H1 (cell line): Measurements from ENCODE around the gene USP8. TPM values are rescaled to one million over a fixed set of nuclear protein-coding genes. Genes with fewer than 3 reads are reported as not detected.

ENCODE experiments used
- CTCF ChIA-PET: fragments of 300-600 bp; sonication (Branson Sonifier 250); formaldehyde crosslinking; loops from one replicate; lab custom pipeline; 2021; ENCODE audit not compliant: partially characterized antibody; lab: Charles Lee
- POLR2A ChIA-PET: fragments of 300-600 bp; sonication (Branson Sonifier 250); formaldehyde crosslinking; loops from one replicate; lab custom pipeline; 2021; ENCODE audit warnings: inconsistent platforms; ENCODE audit not compliant: partially characterized antibody; lab: Charles Lee
- DNase-seq, 2 experiments: peaks; one replicate each; pipeline versions ENCODE4 v3.0.0 to v3.0.0-alpha.2; 2010 to 2022; ENCODE audit warnings: low spot score in 2 of 2, low read depth in 1 of 2, mixed read lengths in 1 of 2
- FAIRE-seq: peaks from 2 replicates; lab custom pipeline; 2011; peaks lifted over from hg19 to GRCh38; lab: Jason Lieb, UNC
- H2AFZ ChIP-seq: 2 replicates; pipeline ENCODE4 v1.8.1; 2012; ENCODE audit warnings: low read length, inconsistent platforms
- H2AK5ac ChIP-seq: 2 replicates; pipeline ENCODE4 v1.6.1; 2013; ENCODE audit warnings: low read depth, low read length
- H2BK120ac ChIP-seq: replicated peaks from 2 replicates; pipeline ENCODE3; 2013; ENCODE audit warnings: low read depth, low read length, inconsistent platforms
- H2BK12ac ChIP-seq: 2 replicates; pipeline ENCODE4 v1.6.1; 2013; ENCODE audit warnings: low read depth, low read length
- H2BK15ac ChIP-seq: 2 replicates; pipeline ENCODE4 v1.6.1; 2013; ENCODE audit warnings: low read length
- H2BK20ac ChIP-seq: 2 replicates; pipeline ENCODE4 v1.6.1; 2013; ENCODE audit warnings: low read length
- H2BK5ac ChIP-seq: 2 replicates; pipeline ENCODE4 v1.6.1; 2013; ENCODE audit warnings: low read depth, low read length
- H3K14ac ChIP-seq: 2 replicates; pipeline ENCODE4 v1.6.1; 2013; ENCODE audit warnings: inconsistent platforms; ENCODE audit not compliant: insufficient read length
- H3K18ac ChIP-seq: 2 replicates; pipeline ENCODE4 v1.6.1; 2013; ENCODE audit warnings: low read length; ENCODE audit errors: extremely low read depth
- H3K23ac ChIP-seq: 2 replicates; pipeline ENCODE4 v1.6.1; 2013; ENCODE audit warnings: inconsistent platforms; ENCODE audit not compliant: insufficient read length
- H3K23me2 ChIP-seq: 2 replicates; pipeline ENCODE4 v1.6.1; 2013; ENCODE audit warnings: low read depth, low read length
- H3K27ac ChIP-seq: 2 replicates; pipeline ENCODE4 v1.6.1; 2011; ENCODE audit warnings: low read depth, low read length, inconsistent platforms
- H3K27me3 ChIP-seq, 4 experiments: replicated peaks in 1 of 4; 1 replicate in 1 of 4; 2 replicates in 3 of 4; pipeline versions ENCODE4 v1.6.1 to v1.8.1; 2011 to 2013; ENCODE audit warnings: low read length in 3 of 4, mild to moderate bottlenecking in 3 of 4, inconsistent platforms in 2 of 4, mixed read lengths in 2 of 4, moderate library complexity in 1 of 4; ENCODE audit not compliant: control insufficient read depth in 3 of 4, insufficient read depth in 3 of 4; ENCODE audit errors: extremely low read depth in 1 of 4
- H3K36me3 ChIP-seq, 4 experiments: 2 replicates each; pipeline versions ENCODE4 v1.6.1 to v1.8.1; 2011 to 2013; ENCODE audit warnings: mild to moderate bottlenecking in 4 of 4, low read length in 3 of 4, moderate library complexity in 2 of 4, control low read depth in 1 of 4, inconsistent platforms in 1 of 4; ENCODE audit not compliant: insufficient read depth in 4 of 4, control insufficient read depth in 2 of 4
- H3K4ac ChIP-seq: replicated peaks from 2 replicates; pipeline ENCODE3; 2013; ENCODE audit warnings: low read length, low read depth, mixed read lengths, inconsistent platforms; ENCODE audit not compliant: insufficient read length
- H3K4me1 ChIP-seq, 4 experiments: replicated peaks in 1 of 4; 1 replicate in 1 of 4; 2 replicates in 3 of 4; pipeline versions ENCODE4 v1.6.1 to v1.8.1; 2011 to 2013; ENCODE audit warnings: low read length in 3 of 4, inconsistent platforms in 2 of 4, mixed read lengths in 1 of 4; ENCODE audit not compliant: insufficient read depth in 4 of 4, control insufficient read depth in 3 of 4
- H3K4me2 ChIP-seq, 2 experiments: 2 replicates each; pipeline versions ENCODE4 v1.6.1 to v1.8.1; 2011 to 2013; ENCODE audit warnings: low read depth in 2 of 2, low read length in 2 of 2, control low read depth in 1 of 2, inconsistent platforms in 1 of 2, mild to moderate bottlenecking in 1 of 2; ENCODE audit not compliant: insufficient read depth in 1 of 2
- H3K4me3 ChIP-seq, 4 experiments: fragments of 200-600, 300-600 bp in 1 of 4; sonication (generic), shearing (Covaris generic), sonication (Bioruptor Twin) in 1 of 4; 2 replicates each; pipeline versions ENCODE4 v1.5.1 to v1.8.1; 2011 to 2016; ENCODE audit warnings: low read length in 4 of 4, low read depth in 3 of 4, control low read depth in 2 of 4, inconsistent platforms in 2 of 4, mild to moderate bottlenecking in 2 of 4, mixed read lengths in 1 of 4, moderate library complexity in 1 of 4; ENCODE audit not compliant: insufficient read depth in 2 of 4; ENCODE audit errors: extremely low read depth in 1 of 4
- H3K56ac ChIP-seq: replicated peaks from 2 replicates; pipeline ENCODE3; 2013; ENCODE audit warnings: low read depth, mild to moderate bottlenecking, mixed read lengths, low read length, inconsistent platforms; ENCODE audit not compliant: insufficient read length
- H3K79me1 ChIP-seq: 2 replicates; pipeline ENCODE4 v1.6.1; 2013; ENCODE audit warnings: low read depth, low read length, control low read depth
- H3K79me2 ChIP-seq, 2 experiments: 2 replicates each; pipeline versions ENCODE4 v1.6.1 to v1.8.1; 2012 to 2013; ENCODE audit warnings: low read length in 2 of 2, mild to moderate bottlenecking in 2 of 2, inconsistent platforms in 1 of 2; ENCODE audit not compliant: insufficient read depth in 2 of 2, control insufficient read depth in 1 of 2
- H3K9ac ChIP-seq, 4 experiments: replicated peaks in 1 of 4; 1 replicate in 1 of 4; 2 replicates in 3 of 4; pipeline versions ENCODE4 v1.6.1 to v1.8.1; 2011 to 2013; ENCODE audit warnings: low read depth in 3 of 4, low read length in 3 of 4, control low read depth in 2 of 4, mild to moderate bottlenecking in 2 of 4, moderate library complexity in 2 of 4, inconsistent platforms in 1 of 4; ENCODE audit errors: extremely low read depth in 1 of 4
- H3K9me3 ChIP-seq, 2 experiments: 2 replicates each; pipeline versions ENCODE4 v1.6.1 to v1.8.1; 2012 to 2013; ENCODE audit warnings: mild to moderate bottlenecking in 2 of 2, moderate library complexity in 2 of 2, control low read depth in 1 of 2, inconsistent platforms in 1 of 2, low read depth in 1 of 2, low read length in 1 of 2, mixed read lengths in 1 of 2; ENCODE audit not compliant: insufficient read depth in 2 of 2
- H4K20me1 ChIP-seq, 2 experiments: replicated peaks in 1 of 2; 2 replicates each; pipeline versions ENCODE3 to v1.8.1; 2011 to 2013; ENCODE audit warnings: inconsistent platforms in 2 of 2, low read length in 2 of 2, mild to moderate bottlenecking in 1 of 2; ENCODE audit not compliant: insufficient read depth in 2 of 2, control insufficient read depth in 1 of 2
- H4K5ac ChIP-seq: 2 replicates; pipeline ENCODE4 v1.6.1; 2013; ENCODE audit warnings: low read length, low read depth, mixed read lengths, inconsistent platforms; ENCODE audit not compliant: insufficient read length
- H4K8ac ChIP-seq: 2 replicates; pipeline ENCODE4 v1.8.0; 2013; ENCODE audit warnings: mild to moderate bottlenecking, moderate library complexity, low read length, inconsistent platforms; ENCODE audit not compliant: insufficient read depth; ENCODE audit errors: extremely low read depth
- H4K91ac ChIP-seq: replicated peaks from 2 replicates; pipeline ENCODE3; 2013; ENCODE audit warnings: low read length, mixed read lengths, inconsistent platforms; ENCODE audit not compliant: insufficient read length
- EGR1 ChIP-seq: IDR thresholded peaks from 2 replicates; pipeline ENCODE4 v1.6.1; 2011; ENCODE audit warnings: low read depth, low read length, borderline replicate concordance
- FOSL1 ChIP-seq: IDR thresholded peaks from 2 replicates; pipeline ENCODE4 v1.6.1; 2011; ENCODE audit warnings: mild to moderate bottlenecking, low read depth, low read length, moderate library complexity; ENCODE audit not compliant: insufficient read depth
- HDAC2 ChIP-seq, 2 experiments: fragments of 300-600 bp in 1 of 2; sonication (generic) in 1 of 2; IDR thresholded peaks; 2 replicates each; pipeline ENCODE4 v1.6.1; 2011 to 2012; ENCODE audit warnings: low read depth in 2 of 2, low read length in 2 of 2, mild to moderate bottlenecking in 2 of 2, moderate library complexity in 2 of 2, borderline replicate concordance in 1 of 2, inconsistent platforms in 1 of 2
- HDAC6 ChIP-seq: IDR thresholded peaks from one replicate; pipeline ENCODE4 v1.7.1; 2012; ENCODE audit warnings: low read depth, mild to moderate bottlenecking, inconsistent platforms, low read length, moderate library complexity
- MAX ChIP-seq: IDR thresholded peaks from 2 replicates; pipeline ENCODE4 v1.6.1; 2012; ENCODE audit warnings: inconsistent platforms
- POU5F1 ChIP-seq: IDR thresholded peaks from 2 replicates; pipeline ENCODE4 v1.6.1; 2011; ENCODE audit warnings: low read depth, mild to moderate bottlenecking, low read length, moderate library complexity
- RXRA ChIP-seq: IDR thresholded peaks from 2 replicates; pipeline ENCODE4 v1.6.1; 2011; ENCODE audit warnings: low read depth, mild to moderate bottlenecking, low read length, moderate library complexity; ENCODE audit not compliant: insufficient read depth
- SIN3A ChIP-seq, 2 experiments: IDR thresholded peaks in 1 of 2; conservative IDR thresholded peaks in 1 of 2; 2 replicates each; pipeline ENCODE4 v1.6.1; 2011 to 2012; ENCODE audit warnings: low read length in 2 of 2, improper control_type of control experiment in 1 of 2, low read depth in 1 of 2, mild to moderate bottlenecking in 1 of 2
- SIX5 ChIP-seq: IDR thresholded peaks from 2 replicates; pipeline ENCODE4 v1.6.1; 2011; ENCODE audit warnings: mild to moderate bottlenecking, low read depth, low read length
- SP1 ChIP-seq: IDR thresholded peaks from 2 replicates; pipeline ENCODE4 v1.6.1; 2011; ENCODE audit warnings: low read depth, low read length
- USF2 ChIP-seq: IDR thresholded peaks from 2 replicates; pipeline ENCODE4 v1.6.1; 2011; ENCODE audit warnings: low read length, improper control_type of control experiment
- WGBS, 2 experiments: shearing (Covaris generic) in 1 of 2; methylation state at CpG; one replicate each; pipeline versions ENCODE4 v1.1.6 to v1.1.7; 2013 to 2015; ENCODE audit warnings: low lambda C conversion rate in 2 of 2, mixed read lengths in 2 of 2, inconsistent platforms in 1 of 2, low coverage in 1 of 2, missing lambda C conversion rate in 1 of 2; ENCODE audit not compliant: insufficient replicate concordance in 2 of 2, insufficient coverage in 1 of 2, insufficient read length in 1 of 2; ENCODE audit errors: extremely low coverage in 1 of 2, missing lambda C conversion rate in 1 of 2; 5-methylcytosine and 5-hydroxymethylcytosine counted together
- polyA plus RNA-seq, 7 experiments: library from polyadenylated mRNA; depleted of rRNA in 3 of 7; stranded (reverse) in 5 of 7; unstranded in 2 of 7; fragments of >200 nt in 5 of 7; fragments of 200-250 nt in 2 of 7; gene quantifications; 1 replicate in 5 of 7; 2 replicates in 1 of 7; 4 replicates in 1 of 7; pipeline versions ENCODE4 v1.2.1 to v1.2.3, GENCODE V29; 2011 to 2013; ENCODE audit warnings: missing spikeins in 2 of 7, mixed read lengths in 2 of 7
- total RNA-seq: library from RNA; stranded (reverse); fragmentation: NEBNext Ultra II Directional; extraction: Animal tissue kit (Norgen Biotek cat#: 25700); gene quantifications from 2 replicates; pipeline ENCODE4 v1.2.1, GENCODE V29; 2021

The USP8 gene
- total and polyA plus RNA-seq, 2 of the 8 experiments (the other 6 are each of a cell fraction or from before 2014, with no cell fraction given) = 19.9 to 66.2 TPM

- WGBS, 2 experiments = 58% methylated on average over 2 of the region's 2 CpGs; no CpG with 5 or more reads in 1 of the 2 experiments
- no peaks in the 10 kb centered on the region for H3K79me1 ChIP-seq
- no peak overlapping the region for H4K91ac ChIP-seq
- no peak overlapping the region for H3K27ac ChIP-seq
- no peak overlapping the region for H3K4ac ChIP-seq
- no peaks in the 10 kb centered on the region for H3K36me3 ChIP-seq
- TF ChIP-seq HDAC2 (IDR thresholded peaks at IDR 0.05; ENCODE audit: borderline replicate concordance in 1 of 2, low read depth in 2 of 2, low read length in 2 of 2) (no peak), SIX5 (no peak), SIN3A (conservative IDR thresholded peaks at IDR 0.05 in 1 of 2, IDR thresholded peaks at IDR 0.05 in 1 of 2; ENCODE audit: low read depth in 1 of 2, low read length in 2 of 2) (no peak), POU5F1 (no peak), USF2 (no peak), MAX (no peak), EGR1 (no peak), RXRA (no peak), FOSL1 (no peak), HDAC6 (no peak), SP1 (no peak)
- TF ChIP-seq, all 59 proteins: peak for 0
- no peak overlapping the region for H4K8ac ChIP-seq
- no peaks in the 10 kb centered on the region for H3K79me2 ChIP-seq
- H2BK12ac ChIP-seq = no peak overlapping the region
- H3K4me2 ChIP-seq = no peak overlapping the region
- H3K18ac ChIP-seq = no peak overlapping the region
- no peak overlapping the region for H2BK15ac ChIP-seq
- H2BK120ac ChIP-seq = no peak overlapping the region
- no peak overlapping the region for H4K5ac ChIP-seq
- H3K23me2 ChIP-seq = no peaks in the 10 kb centered on the region; the same call in 1 of the 2 replicates
- DNase-seq (no peak), FAIRE-seq (no peak)
- H2BK20ac ChIP-seq = no peak overlapping the region
- H3K9me3 ChIP-seq = no peaks in the 10 kb centered on the region
- H2BK5ac ChIP-seq = no peak overlapping the region
- CTCF ChIA-PET = no interaction called here
- POLR2A ChIA-PET = interaction anchor here (1.5 kb wide), 1 partner anchor 13 kb away, joined by 4 read pairs; the partner anchor contains the start of gene USP8
- no peaks in the 10 kb centered on the region for H4K20me1 ChIP-seq
- H2AK5ac ChIP-seq = no peak overlapping the region
- no peak overlapping the region for H2AFZ ChIP-seq
- H3K4me3 ChIP-seq = no peak overlapping the region
- H3K56ac ChIP-seq = no peak overlapping the region
- H3K14ac ChIP-seq = no peak overlapping the region
- no peaks in the 10 kb centered on the region for H3K27me3 ChIP-seq
- no peak overlapping the region for H3K9ac ChIP-seq
- no peaks in the 10 kb centered on the region for H3K4me1 ChIP-seq
- no peak overlapping the region for H3K23ac ChIP-seq
Observed at GRCh38 chr15:50411870-50412269, 12.3 kb upstream of the USP8 start.
